ENCODE measurements around the gene ERO1B. TPM values are rescaled to one million over a fixed set of nuclear protein-coding genes. Genes with fewer than 3 reads are reported as not detected.

ERO1B gene
- total and polyA plus RNA-seq, 2 donors (not counting 1 experiment from before 2014, with no cell fraction given): 2.2 to 5.0 TPM

DNA sequence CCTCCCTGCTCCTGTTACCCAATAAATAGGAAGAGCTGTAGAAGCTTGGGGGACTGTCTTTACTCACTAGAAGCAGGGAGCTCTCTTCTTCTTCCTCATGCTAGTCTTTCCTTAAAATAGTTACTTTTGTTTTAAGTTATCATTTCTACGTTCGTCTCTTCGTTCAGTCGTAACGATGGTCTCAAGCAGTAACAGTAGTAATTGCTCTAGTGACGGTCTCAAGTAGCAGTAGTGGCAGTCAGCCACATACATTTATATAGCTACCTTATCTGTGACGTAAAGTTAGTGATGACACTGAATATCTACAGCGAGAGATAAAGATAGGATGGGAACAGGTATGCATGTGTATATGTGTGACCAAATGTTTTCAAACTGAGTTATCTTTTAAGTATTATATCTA is 15.4 kb upstream of the ERO1B start:
- Histone ChIP-seq H3K9me3 (ENCODE audit: control insufficient read depth, insufficient read depth, low read depth, low read length) (no peaks in the 10 kb centered on the region), H2AFZ (ENCODE audit: low read length) (no peak overlapping the region), H3K9ac (ENCODE audit: insufficient read depth, low read length) (no peak overlapping the region), H3K4me3 (replicated peaks in 1 of 4; ENCODE audit: control extremely low read depth in 1 of 4, insufficient read depth in 1 of 4, low read depth in 3 of 4, low read length in 4 of 4) (no peak overlapping the region), H3K4me2 (ENCODE audit: extremely low read depth, insufficient read depth, low read length) (no peak overlapping the region), H3K27me3 (ENCODE audit: control insufficient read depth, insufficient read depth, low read length) (no peaks in the 10 kb centered on the region), H3K4me1 (ENCODE audit: control insufficient read depth, extremely low read depth, insufficient read depth, low read length) (no peaks in the 10 kb centered on the region), H3K79me2 (ENCODE audit: control insufficient read depth, insufficient read depth, low read length) (no peaks in the 10 kb centered on the region), H3K36me3 (ENCODE audit: control insufficient read depth, insufficient read depth, low read length) (no peaks in the 10 kb centered on the region), H3K27ac (ENCODE audit: insufficient read depth, low read length) (no peak overlapping the region), H4K20me1 (ENCODE audit: control insufficient read depth, extremely low read depth, insufficient read depth, low read length) (no peaks in the 10 kb centered on the region)
- DNase-seq (ENCODE audit: low read depth in 2 of 2): no peak
- TF ChIP-seq EZH2 (IDR thresholded peaks at IDR 0.05; ENCODE audit: low read length, missing control alignments) (no peak), CTCF (conservative IDR thresholded peaks at IDR 0.05 in 1 of 2, IDR thresholded peaks at IDR 0.05 in 1 of 2; ENCODE audit: low read depth in 1 of 2, low read length in 2 of 2) (no peak)

GRCh38 chr1:236292425-236292824 is 10.7 kb upstream of the ERO1B start:
- no peaks in the 10 kb centered on the region for H3K27me3 ChIP-seq (ENCODE audit: control insufficient read depth, insufficient read depth, low read length)
- H3K36me3 ChIP-seq (ENCODE audit: control insufficient read depth, insufficient read depth, low read length): no peaks in the 10 kb centered on the region
- H3K4me3 ChIP-seq (replicated peaks in 1 of 4; ENCODE audit: control extremely low read depth in 1 of 4, insufficient read depth in 1 of 4, low read depth in 3 of 4, low read length in 4 of 4): no peak overlapping the region
- H3K9me3 ChIP-seq (ENCODE audit: control insufficient read depth, insufficient read depth, low read depth, low read length): no peaks in the 10 kb centered on the region
- no peak for DNase-seq (ENCODE audit: low read depth in 2 of 2)
- no peak for TF ChIP-seq EZH2 (IDR thresholded peaks at IDR 0.05; ENCODE audit: low read length, missing control alignments)
- no peak for TF ChIP-seq CTCF (conservative IDR thresholded peaks at IDR 0.05 in 1 of 2, IDR thresholded peaks at IDR 0.05 in 1 of 2; ENCODE audit: low read depth in 1 of 2, low read length in 2 of 2)
- no peaks in the 10 kb centered on the region for H3K4me1 ChIP-seq (ENCODE audit: control insufficient read depth, extremely low read depth, insufficient read depth, low read length)
- H2AFZ ChIP-seq (ENCODE audit: low read length): no peak overlapping the region
- no peaks in the 10 kb centered on the region for H3K79me2 ChIP-seq (ENCODE audit: control insufficient read depth, insufficient read depth, low read length)
- no peak overlapping the region for H3K27ac ChIP-seq (ENCODE audit: insufficient read depth, low read length)
- no peak overlapping the region for H3K4me2 ChIP-seq (ENCODE audit: extremely low read depth, insufficient read depth, low read length)
- H3K9ac ChIP-seq (ENCODE audit: insufficient read depth, low read length): no peak overlapping the region
- no peaks in the 10 kb centered on the region for H4K20me1 ChIP-seq (ENCODE audit: control insufficient read depth, extremely low read depth, insufficient read depth, low read length)

DNA sequence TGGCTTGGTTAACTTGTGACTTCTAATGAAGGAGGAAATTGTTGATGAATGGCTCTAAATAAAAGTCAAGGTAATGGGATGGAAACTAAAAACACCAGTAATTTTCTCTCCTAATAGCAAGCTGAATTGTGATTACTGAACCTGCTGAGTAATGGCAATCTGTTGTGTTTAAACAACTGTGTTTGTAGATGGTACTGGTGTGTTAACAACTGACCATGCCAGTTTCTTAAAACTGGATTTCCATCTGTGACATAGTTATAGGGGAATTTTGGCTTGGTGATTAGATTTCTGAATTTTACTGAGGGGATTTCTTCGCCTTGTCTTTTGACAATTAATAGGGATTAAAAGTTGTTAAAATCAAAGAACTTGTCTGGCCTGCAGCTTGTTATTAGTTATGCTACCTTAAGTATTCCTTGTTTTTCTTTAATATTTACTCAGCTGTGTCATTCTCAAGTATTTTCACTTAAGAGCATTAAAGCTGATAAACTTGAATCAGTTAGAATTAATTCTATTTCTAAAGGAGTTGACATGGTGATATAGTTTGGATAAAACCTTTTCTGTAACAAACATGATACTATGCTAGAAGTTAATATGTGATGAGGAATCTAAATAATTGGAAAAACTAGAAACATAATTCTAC is 7.9 kb upstream of the ERO1B start:
- Histone ChIP-seq H3K4me2 (ENCODE audit: extremely low read depth, insufficient read depth, low read length) (no peak overlapping the region), H3K36me3 (ENCODE audit: control insufficient read depth, insufficient read depth, low read length) (no peaks in the 10 kb centered on the region), H3K9ac (ENCODE audit: insufficient read depth, low read length) (no peak overlapping the region), H2AFZ (ENCODE audit: low read length) (no peak overlapping the region), H3K9me3 (ENCODE audit: control insufficient read depth, insufficient read depth, low read depth, low read length) (no peaks in the 10 kb centered on the region), H3K27me3 (ENCODE audit: control insufficient read depth, insufficient read depth, low read length) (peaks cover 2% of the 10 kb centered on the region), H3K4me1 (ENCODE audit: control insufficient read depth, extremely low read depth, insufficient read depth, low read length) (no peaks in the 10 kb centered on the region), H3K79me2 (ENCODE audit: control insufficient read depth, insufficient read depth, low read length) (no peaks in the 10 kb centered on the region), H4K20me1 (ENCODE audit: control insufficient read depth, extremely low read depth, insufficient read depth, low read length) (no peaks in the 10 kb centered on the region), H3K4me3 (replicated peaks in 1 of 4; ENCODE audit: control extremely low read depth in 1 of 4, insufficient read depth in 1 of 4, low read depth in 3 of 4, low read length in 4 of 4) (no peak overlapping the region), H3K27ac (ENCODE audit: insufficient read depth, low read length) (no peak overlapping the region)
- DNase-seq (ENCODE audit: low read depth in 2 of 2): no peak
- TF ChIP-seq EZH2 (IDR thresholded peaks at IDR 0.05; ENCODE audit: low read length, missing control alignments) (no peak), CTCF (conservative IDR thresholded peaks at IDR 0.05 in 1 of 2, IDR thresholded peaks at IDR 0.05 in 1 of 2; ENCODE audit: low read depth in 1 of 2, low read length in 2 of 2) (no peak)

All from fibroblast of lung (primary cell).